22Rv1 (cell line): ENCODE results near the gene EPHB1.

ENCODE experiments used
- CTCF ChIP-seq: fragments of 450-650 bp; IDR thresholded peaks from 2 replicates; pipeline ENCODE4 v1.5.1; 2017; ENCODE audit warnings: mild to moderate bottlenecking
- ZFX ChIP-seq: fragments of 450-650 bp; IDR thresholded peaks from 2 replicates; pipeline ENCODE4 v1.6.1; 2017; ENCODE audit warnings: antibody characterized with exemption, borderline replicate concordance

DNA sequence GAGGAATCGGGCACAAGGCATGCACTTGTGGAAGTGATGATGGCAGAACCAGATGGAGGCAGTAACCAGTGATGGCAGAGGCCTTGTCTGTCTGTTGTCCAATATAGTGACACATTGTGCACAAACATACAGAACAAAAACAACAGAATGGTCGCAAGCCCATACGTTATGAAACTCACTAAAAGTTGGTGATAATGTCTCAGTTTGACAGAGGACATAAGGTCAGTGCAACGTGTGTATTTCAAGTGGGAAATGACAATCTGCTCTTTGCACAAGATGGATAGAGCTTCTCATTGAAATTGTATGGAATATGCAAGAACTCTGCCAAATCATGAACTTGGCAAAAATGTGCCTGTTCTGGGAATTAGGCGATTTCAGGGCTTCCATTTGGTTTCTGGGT is 169.2 kb downstream of the EPHB1 start:
- no peak for TF ChIP-seq ZFX
- TF ChIP-seq CTCF = no peak
